Measurements from ENCODE around the gene MOGAT2. TPM values are rescaled to one million over a fixed set of nuclear protein-coding genes. Genes with fewer than 3 reads are reported as not detected.

Gene MOGAT2
- total RNA-seq, 1 donor from 2014 or later, result 9.6 TPM

GRCh38 chr11:75759832-75760231, 42.2 kb downstream of the MOGAT2 start:
- no peak for DNase-seq

- no peak for DNase-seq
These were observed 42.6 kb downstream of the MOGAT2 start for GRCh38 chr11:75760243-75760642.

GRCh38 chr11:75760710-75761493, 43.3 kb downstream of the MOGAT2 start:
- no peak for DNase-seq

- DNase-seq, result no peak
These were observed 44.5 kb downstream of the MOGAT2 start for GRCh38 chr11:75762158-75762557.

- DNase-seq, result no peak
These were observed 45.2 kb downstream of the MOGAT2 start for GRCh38 chr11:75762885-75763284.

- DNase-seq, result no peak
These were observed 46.2 kb downstream of the MOGAT2 start for GRCh38 chr11:75763846-75764245.

GRCh38 chr11:75765116-75765515, 47.5 kb downstream of the MOGAT2 start:
- no peak for DNase-seq

GRCh38 chr11:75766443-75767227, 49.0 kb downstream of the MOGAT2 start:
- DNase-seq, result no peak

- no peak for DNase-seq
These were observed 49.6 kb downstream of the MOGAT2 start for GRCh38 chr11:75767228-75767572.

GRCh38 chr11:75767793-75768111, 50.1 kb downstream of the MOGAT2 start:
- DNase-seq, result no peak

GRCh38 chr11:75768112-75768908, 50.7 kb downstream of the MOGAT2 start, which contains the start of gene DGAT2:
TSS of gene DGAT2 (plus strand) at chr11:75768778. CDS start at chr11:75768992, 214 bp downstream.
- peak; percentile 4 for DNase-seq

GRCh38 chr11:75768909-75769771, 51.5 kb downstream of the MOGAT2 start:
- no peak for DNase-seq

- no peak for DNase-seq
These were observed 52.5 kb downstream of the MOGAT2 start for GRCh38 chr11:75770102-75770501.

GRCh38 chr11:75771646-75772410, 54.2 kb downstream of the MOGAT2 start:
- no peak for DNase-seq

GRCh38 chr11:75773595-75774353, 56.1 kb downstream of the MOGAT2 start:
- no peak for DNase-seq

GRCh38 chr11:75775056-75775455, 57.4 kb downstream of the MOGAT2 start:
- DNase-seq, result no peak

GRCh38 chr11:75776546-75776945, 58.9 kb downstream of the MOGAT2 start:
- DNase-seq, result no peak

- no peak for DNase-seq
These were observed 59.9 kb downstream of the MOGAT2 start for GRCh38 chr11:75777461-75778110.

GRCh38 chr11:75778962-75779361, 61.3 kb downstream of the MOGAT2 start:
- DNase-seq, result no peak

GRCh38 chr11:75779960-75780359, 62.3 kb downstream of the MOGAT2 start:
- DNase-seq, result no peak
